Gastrocnemius medialis (tissue), 4 donors: ENCODE results near the gene SPOCD1.

Source experiments
- POLR2A ChIP-seq, 2 donors: fragments of 450-650 bp; IDR thresholded peaks; one replicate each; pipeline ENCODE4 v1.6.1; 2017; ENCODE audit warnings: antibody characterized with exemption in 2 of 2, mild to moderate bottlenecking in 2 of 2, moderate library complexity in 2 of 2
- TF ChIP-seq, protein P1 (sequence below), 5 experiments: fragments of 450-650 bp in 3 of 5; fragments of 200-600 bp in 2 of 5; sonication (generic) in 2 of 5; IDR thresholded peaks in 4 of 5; conservative IDR thresholded peaks in 1 of 5; 1 replicate in 4 of 5; 2 replicates in 1 of 5; pipeline ENCODE4 v1.5.1; 2016 to 2019; ENCODE audit warnings: antibody characterized with exemption in 5 of 5, mild to moderate bottlenecking in 3 of 5, moderate library complexity in 3 of 5

DNA sequence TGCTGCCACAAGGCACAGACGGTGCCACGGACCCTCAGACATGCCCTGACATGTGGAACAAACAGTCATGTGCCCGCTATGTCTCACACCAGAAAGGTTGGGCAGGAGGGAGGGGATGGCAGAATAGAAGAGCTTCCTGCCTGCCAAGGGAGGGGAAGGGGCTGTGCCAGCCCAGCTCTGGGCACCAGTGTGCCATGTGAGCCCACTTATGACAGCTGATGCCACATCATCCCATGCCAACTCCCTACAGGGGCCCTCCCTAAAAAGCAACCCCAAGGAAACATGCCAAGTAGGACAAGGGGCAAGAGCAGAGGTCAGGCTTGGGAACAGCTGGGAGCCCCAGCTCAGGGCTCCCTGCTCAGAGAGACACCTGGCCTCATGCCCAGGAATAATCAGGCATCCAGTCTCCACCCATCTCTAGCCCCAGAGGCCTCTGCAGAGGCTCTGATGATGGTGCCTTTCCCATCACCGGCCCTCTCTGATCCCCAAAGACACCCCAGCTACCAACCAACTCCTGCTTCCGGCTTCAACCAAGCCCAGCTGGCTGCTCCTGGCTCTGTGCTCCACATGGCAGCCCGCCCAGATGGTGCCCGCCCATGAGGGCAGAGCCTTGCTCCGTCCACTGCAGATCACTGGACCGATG, 62.0 kb downstream of the SPOCD1 start:
- TF ChIP-seq, protein P1, sequence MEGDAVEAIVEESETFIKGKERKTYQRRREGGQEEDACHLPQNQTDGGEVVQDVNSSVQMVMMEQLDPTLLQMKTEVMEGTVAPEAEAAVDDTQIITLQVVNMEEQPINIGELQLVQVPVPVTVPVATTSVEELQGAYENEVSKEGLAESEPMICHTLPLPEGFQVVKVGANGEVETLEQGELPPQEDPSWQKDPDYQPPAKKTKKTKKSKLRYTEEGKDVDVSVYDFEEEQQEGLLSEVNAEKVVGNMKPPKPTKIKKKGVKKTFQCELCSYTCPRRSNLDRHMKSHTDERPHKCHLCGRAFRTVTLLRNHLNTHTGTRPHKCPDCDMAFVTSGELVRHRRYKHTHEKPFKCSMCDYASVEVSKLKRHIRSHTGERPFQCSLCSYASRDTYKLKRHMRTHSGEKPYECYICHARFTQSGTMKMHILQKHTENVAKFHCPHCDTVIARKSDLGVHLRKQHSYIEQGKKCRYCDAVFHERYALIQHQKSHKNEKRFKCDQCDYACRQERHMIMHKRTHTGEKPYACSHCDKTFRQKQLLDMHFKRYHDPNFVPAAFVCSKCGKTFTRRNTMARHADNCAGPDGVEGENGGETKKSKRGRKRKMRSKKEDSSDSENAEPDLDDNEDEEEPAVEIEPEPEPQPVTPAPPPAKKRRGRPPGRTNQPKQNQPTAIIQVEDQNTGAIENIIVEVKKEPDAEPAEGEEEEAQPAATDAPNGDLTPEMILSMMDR (IDR thresholded peaks at IDR 0.05 in 4 of 5, conservative IDR thresholded peaks at IDR 0.05 in 1 of 5), result no peak
- TF ChIP-seq POLR2A (IDR thresholded peaks at IDR 0.05), result no peak
